OCI-LY3 (cell line): ENCODE data around the gene FAM240A.

ENCODE experiments used
- CTCF ChIP-seq: fragments of 200-600, 300-600 bp; sonication (generic); IDR thresholded peaks from 2 replicates; pipeline ENCODE4 v1.5.1; 2014; ENCODE audit warnings: antibody characterized with exemption, low read length, low read depth
- EZH2phosphoT487 ChIP-seq: fragments of 200-600 bp; shearing (Covaris generic); IDR thresholded peaks from 2 replicates; pipeline ENCODE4 v1.6.1; 2018; ENCODE audit warnings: antibody characterized with exemption, mixed run types, low read depth

- TF ChIP-seq CTCF = no peak
- TF ChIP-seq EZH2phosphoT487 = no peak
Observed at GRCh38 chr3:46632792-46633191, 20.5 kb downstream of the FAM240A start.
